Activated naive CD4-positive, alpha-beta T cell treated with anti-CD3 and anti-CD28 coated beads, Interleukin-2, amount 50 U/mL, for 72 hours (primary cell): ENCODE data around the gene RCAN2. TPM values are rescaled to one million over a fixed set of nuclear protein-coding genes. Genes with fewer than 3 reads are reported as not detected.
A peak's percentile ranks its signal among the peaks of the same experiment; 100 is the strongest.

Experiments
- ATAC-seq, 2 donors: fragments of 150-1000 bp; cut with Tn5 transposase; 2 replicates each; pipeline ENCODE4 v1.10.0; 2021; ENCODE audit warnings: mild to moderate bottlenecking in 2 of 2, moderate library complexity in 2 of 2
- DNase-seq, 2 donors: peaks; one replicate each; pipeline ENCODE4 v3.0.0; 2021 to 2022; ENCODE audit warnings: low spot score in 2 of 2
- H3K27ac Mint-ChIP-seq, 2 donors: one replicate each; pipeline ENCODE4 v1.8.0; 2022; ENCODE audit warnings: mild to moderate bottlenecking in 2 of 2, mixed read lengths in 2 of 2
- H3K36me3 Mint-ChIP-seq, 2 donors: one replicate each; pipeline ENCODE4 v1.8.0; 2022; ENCODE audit warnings: mixed read lengths in 2 of 2
- H3K9me3 Mint-ChIP-seq, 2 donors: one replicate each; pipeline ENCODE4 v1.8.0; 2022; ENCODE audit warnings: mixed read lengths in 2 of 2
- total RNA-seq, 2 donors: library from RNA; stranded (reverse); gene quantifications; one replicate each; pipeline ENCODE4 v1.2.3, GENCODE V29; 2022

RCAN2 gene
- under 1 TPM in 1 of 2 donors, not detected in 1; 0.74 TPM for total RNA-seq

GRCh38 chr6:46491201-46491627 is at the start of gene RCAN2:
Gene RCAN2 (minus strand): TSS chr6:46491449.
- DNase-seq: peak in 1 of 2 donors; percentile 6
- Mint-ChIP-seq H3K27ac (no peak within 1 kb of the TSS), H3K36me3 (peaks cover 0 to 5% of the 10 kb centered on the region in 2 donors), H3K9me3 (no peaks in the 10 kb centered on the region)
- ATAC-seq: peak; percentile 57 to 86

- peaks cover 11 to 14% of the 10 kb centered on the region in 2 donors for H3K9me3 Mint-ChIP-seq
- no peak for DNase-seq
- H3K27ac Mint-ChIP-seq: no peak overlapping the region
- peaks cover 10 to 15% of the 10 kb centered on the region in 2 donors for H3K36me3 Mint-ChIP-seq
- no peak for ATAC-seq
These were observed 48.6 kb upstream of the RCAN2 start for GRCh38 chr6:46539866-46540265.

GRCh38 chr6:46538800-46539480 is 47.7 kb upstream of the RCAN2 start:
- no peak overlapping the region for H3K27ac Mint-ChIP-seq
- no peak for DNase-seq
- H3K9me3 Mint-ChIP-seq: peaks cover 7 to 10% of the 10 kb centered on the region in 2 donors
- H3K36me3 Mint-ChIP-seq: peaks cover 2 to 14% of the 10 kb centered on the region in 2 donors
- ATAC-seq: no peak

DNA sequence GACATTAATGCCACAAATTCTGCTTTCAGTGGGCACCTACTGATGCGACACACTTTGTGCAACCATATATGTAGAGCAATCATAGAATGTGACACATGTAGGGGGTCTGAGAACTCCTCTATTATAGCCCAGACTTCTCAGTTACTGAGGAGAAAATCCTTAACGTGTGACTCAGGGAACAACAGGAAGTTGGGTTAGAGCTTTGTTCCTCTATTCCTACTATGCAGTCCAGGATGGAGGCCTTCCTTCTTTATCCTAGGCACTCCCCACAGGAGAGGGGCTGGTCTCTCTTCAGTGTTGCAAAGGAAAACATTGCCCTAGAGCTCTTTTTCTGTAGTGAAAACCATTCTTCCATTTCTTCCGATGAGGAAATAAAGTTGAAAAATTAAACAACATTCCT is 39.6 kb upstream of the RCAN2 start:
- ATAC-seq (no peak), DNase-seq (no peak)
- Mint-ChIP-seq H3K36me3 (no peaks in the 10 kb centered on the region), H3K27ac (no peak overlapping the region), H3K9me3 (no peaks in the 10 kb centered on the region)

DNA sequence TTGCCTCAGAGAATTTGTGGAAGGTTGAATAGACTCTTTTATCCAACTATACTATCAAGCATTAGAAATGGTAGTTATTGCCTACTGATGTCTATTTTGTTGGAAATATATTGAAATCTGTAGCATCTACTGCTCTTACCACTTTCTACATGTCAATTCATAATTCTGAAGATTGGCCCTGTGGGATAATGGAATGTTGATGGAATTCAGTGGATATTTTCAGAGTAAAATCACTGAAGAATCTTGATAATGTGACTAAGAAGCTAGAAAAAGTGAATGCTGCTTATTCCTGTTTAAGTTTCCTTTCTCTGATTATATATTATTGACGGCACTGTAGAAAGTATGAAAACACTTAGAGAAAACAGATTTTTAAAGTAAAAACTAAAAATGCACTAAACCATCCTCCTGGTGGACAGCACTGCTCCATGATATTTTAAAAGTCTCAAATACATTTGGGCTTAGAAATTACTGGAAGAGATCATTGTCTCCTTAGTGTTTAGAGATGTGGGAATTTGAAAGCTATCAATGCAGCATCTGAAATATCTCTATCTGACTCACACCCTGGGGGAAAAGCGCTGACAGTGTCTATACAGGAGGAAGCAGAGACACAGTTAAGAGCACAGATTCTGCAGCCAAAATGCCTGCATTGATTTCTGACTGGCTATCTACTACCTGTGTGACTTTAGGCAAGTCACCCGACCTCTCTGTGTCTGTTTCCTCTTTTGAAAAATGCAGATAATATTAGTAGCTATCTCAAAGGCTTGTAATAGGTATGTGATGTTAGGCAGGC is 37.9 kb upstream of the RCAN2 start:
- no peaks in the 10 kb centered on the region for H3K36me3 Mint-ChIP-seq
- no peak for ATAC-seq

GRCh38 chr6:46526607-46527006 is 35.4 kb upstream of the RCAN2 start:
- no peak for DNase-seq
- H3K27ac Mint-ChIP-seq: no peak overlapping the region
- no peaks in the 10 kb centered on the region for H3K36me3 Mint-ChIP-seq
- no peak for ATAC-seq
- no peaks in the 10 kb centered on the region for H3K9me3 Mint-ChIP-seq

More for the DNA sequence above, 37.9 kb upstream of the RCAN2 start:
- no peak overlapping the region for H3K27ac Mint-ChIP-seq
- no peaks in the 10 kb centered on the region for H3K9me3 Mint-ChIP-seq
- DNase-seq: no peak

DNA sequence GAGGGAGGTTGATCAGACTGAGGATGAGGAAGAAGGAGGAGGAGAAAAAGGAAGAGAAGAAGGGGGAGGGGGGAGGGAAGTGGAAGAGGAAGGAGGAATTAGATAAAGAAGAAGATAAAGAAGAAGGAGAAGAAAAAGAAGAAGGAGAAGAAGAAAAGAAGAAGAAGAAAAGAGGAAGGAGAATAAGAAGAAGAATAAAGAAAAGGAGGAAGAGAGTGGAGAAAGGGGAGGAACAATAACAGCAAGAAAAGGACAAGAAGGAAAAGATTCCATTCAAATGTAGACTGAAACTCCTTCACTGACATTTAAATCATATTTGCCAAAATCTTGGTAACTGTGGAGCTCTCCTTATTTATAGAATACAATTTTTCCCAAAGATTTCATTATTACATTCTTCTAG is 34.3 kb upstream of the RCAN2 start:
- no peak overlapping the region for H3K27ac Mint-ChIP-seq
- H3K9me3 Mint-ChIP-seq: no peaks in the 10 kb centered on the region
- ATAC-seq: no peak
- no peak for DNase-seq
- H3K36me3 Mint-ChIP-seq: no peaks in the 10 kb centered on the region

GRCh38 chr6:46521464-46521971 is 30.3 kb upstream of the RCAN2 start:
- ATAC-seq (no peak), DNase-seq (no peak)
- Mint-ChIP-seq H3K27ac (no peak overlapping the region), H3K36me3 (no peaks in the 10 kb centered on the region), H3K9me3 (no peaks in the 10 kb centered on the region)

GRCh38 chr6:46517202-46517601 is 26.0 kb upstream of the RCAN2 start:
- no peak for DNase-seq
- no peaks in the 10 kb centered on the region for H3K9me3 Mint-ChIP-seq
- H3K36me3 Mint-ChIP-seq: no peaks in the 10 kb centered on the region
- no peak for ATAC-seq
- no peak overlapping the region for H3K27ac Mint-ChIP-seq

- no peaks in the 10 kb centered on the region for H3K36me3 Mint-ChIP-seq
- peak in 1 of 2 donors; percentile 20 for ATAC-seq
- no peaks in the 10 kb centered on the region for H3K9me3 Mint-ChIP-seq
- H3K27ac Mint-ChIP-seq: no peak overlapping the region
- DNase-seq: no peak
These were observed 22.3 kb upstream of the RCAN2 start for GRCh38 chr6:46513533-46513932.

- H3K27ac Mint-ChIP-seq: no peak overlapping the region
- no peak for DNase-seq
- ATAC-seq: no peak
- no peaks in the 10 kb centered on the region for H3K9me3 Mint-ChIP-seq
- H3K36me3 Mint-ChIP-seq: no peaks in the 10 kb centered on the region
These were observed 20.1 kb upstream of the RCAN2 start for GRCh38 chr6:46511320-46511719.

DNA sequence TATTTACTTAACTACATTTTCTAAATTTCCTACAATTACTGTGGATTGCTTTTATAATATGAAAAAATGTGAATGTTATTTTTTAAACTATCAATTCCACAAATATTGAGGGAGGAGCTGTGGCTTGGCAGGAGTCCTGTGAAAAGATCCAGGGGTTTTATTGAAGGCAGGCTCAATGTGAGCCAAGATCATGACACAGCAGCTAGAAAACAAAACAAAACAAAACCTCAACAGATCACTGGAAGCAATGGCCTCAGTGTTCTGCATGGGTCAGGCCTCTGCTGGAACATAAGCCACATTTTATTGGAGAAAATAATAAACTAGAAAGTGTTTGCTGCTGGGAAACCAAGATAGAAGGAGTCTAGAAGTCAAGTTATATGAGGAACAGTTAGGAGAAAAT is 19.4 kb upstream of the RCAN2 start:
- H3K36me3 Mint-ChIP-seq: no peaks in the 10 kb centered on the region
- no peak for DNase-seq
- no peak for ATAC-seq
- no peak overlapping the region for H3K27ac Mint-ChIP-seq
- H3K9me3 Mint-ChIP-seq: no peaks in the 10 kb centered on the region

GRCh38 chr6:46509981-46510510 is 18.8 kb upstream of the RCAN2 start:
- Mint-ChIP-seq H3K36me3 (no peaks in the 10 kb centered on the region), H3K9me3 (no peaks in the 10 kb centered on the region), H3K27ac (no peak overlapping the region)
- DNase-seq (no peak), ATAC-seq (no peak)

DNA sequence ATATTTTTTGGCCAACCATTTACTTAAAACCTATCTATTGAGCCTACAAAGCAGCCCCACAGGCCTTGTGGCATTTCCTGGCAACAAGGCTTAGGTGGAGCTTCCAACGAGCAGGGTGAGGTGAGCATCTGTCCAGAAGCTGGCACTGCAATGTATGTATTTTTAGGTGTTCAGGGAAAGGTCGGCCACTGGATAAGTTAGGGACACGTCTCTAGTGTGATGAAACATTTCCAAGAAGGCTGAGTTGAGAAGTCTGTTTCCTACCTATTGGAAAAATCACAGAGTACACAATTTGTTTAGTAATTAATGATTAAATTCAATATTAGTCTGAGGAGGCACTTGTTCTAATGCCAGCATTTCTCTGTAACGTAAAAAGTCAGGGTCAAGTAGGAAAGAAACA is 17.8 kb upstream of the RCAN2 start:
- no peak for DNase-seq
- Mint-ChIP-seq H3K27ac (no peak overlapping the region), H3K36me3 (no peaks in the 10 kb centered on the region), H3K9me3 (no peaks in the 10 kb centered on the region)
- no peak for ATAC-seq

- no peaks in the 10 kb centered on the region for H3K36me3 Mint-ChIP-seq
- no peak overlapping the region for H3K27ac Mint-ChIP-seq
- DNase-seq (no peak), ATAC-seq (no peak)
- H3K9me3 Mint-ChIP-seq: no peaks in the 10 kb centered on the region
These were observed 16.2 kb upstream of the RCAN2 start for GRCh38 chr6:46507426-46507825.

DNA sequence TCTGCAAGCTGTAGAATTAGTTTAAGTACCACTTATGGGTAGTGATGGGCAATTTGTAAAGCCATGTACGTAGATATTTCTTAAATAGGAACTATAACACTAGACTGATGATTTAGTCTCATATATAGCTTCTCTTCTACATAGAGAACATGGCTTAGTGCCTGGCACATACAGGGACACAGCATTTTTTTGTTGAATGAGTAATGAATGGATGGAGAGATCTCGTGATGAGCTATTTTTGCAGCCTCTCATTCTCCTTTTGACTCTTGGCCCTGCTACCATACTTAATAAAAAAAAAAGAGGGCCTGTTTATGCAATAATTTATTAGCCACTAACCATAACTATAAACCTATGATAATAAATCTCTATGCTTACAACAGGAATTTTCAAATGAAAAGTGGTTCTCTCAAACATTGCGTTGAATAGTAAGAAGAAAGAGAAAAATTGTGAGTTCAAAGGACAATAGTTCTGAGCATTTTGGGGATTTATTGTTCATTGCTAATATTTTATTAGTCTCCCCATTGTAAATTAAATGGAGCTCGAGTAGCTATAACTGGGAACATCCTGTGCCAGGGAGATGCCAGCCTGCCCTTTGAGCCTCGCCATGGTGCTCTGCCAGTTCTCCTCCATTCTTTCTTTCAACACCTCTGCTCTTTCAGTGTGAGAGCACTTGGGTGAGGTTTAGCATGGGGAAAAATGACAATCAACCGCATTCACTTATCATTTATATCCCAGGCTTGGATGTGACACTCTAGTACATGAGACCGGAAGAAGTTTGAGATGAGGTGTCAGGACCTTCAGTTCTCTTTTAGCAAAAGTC is 14.7 kb upstream of the RCAN2 start:
- DNase-seq (no peak), ATAC-seq (no peak)
- H3K36me3 Mint-ChIP-seq: no peaks in the 10 kb centered on the region
- no peaks in the 10 kb centered on the region for H3K9me3 Mint-ChIP-seq
- H3K27ac Mint-ChIP-seq: no peak overlapping the region

- no peak for ATAC-seq
- Mint-ChIP-seq H3K9me3 (no peaks in the 10 kb centered on the region), H3K27ac (no peak overlapping the region), H3K36me3 (no peaks in the 10 kb centered on the region)
- DNase-seq: no peak
These were observed 13.0 kb upstream of the RCAN2 start for GRCh38 chr6:46504242-46504641.
